Mucosa of rectum (tissue), 2 donors: Measurements from ENCODE around the gene LPCAT1.
"Not testable (repeated sequence)": the region's sequence is repeated elsewhere in the genome, so short reads cannot be mapped to it uniquely, and the experiment has no call there.

ENCODE experiments used
- H3K27ac ChIP-seq, 2 donors: one replicate each; pipeline ENCODE4 v1.7.0; 2013; ENCODE audit warnings: inconsistent platforms in 2 of 2, low read depth in 2 of 2, low read length in 2 of 2
- H3K27me3 ChIP-seq, 2 donors: one replicate each; pipeline ENCODE4 v1.7.0; 2013; ENCODE audit warnings: low read length in 2 of 2; ENCODE audit not compliant: control insufficient read depth in 2 of 2, insufficient read depth in 2 of 2
- H3K36me3 ChIP-seq, 2 donors: one replicate each; pipeline ENCODE4 v1.7.0; 2013; ENCODE audit warnings: low read length in 2 of 2; ENCODE audit not compliant: control insufficient read depth in 2 of 2, insufficient read depth in 2 of 2
- H3K4me1 ChIP-seq, 2 donors: one replicate each; pipeline ENCODE4 v1.7.0; 2013; ENCODE audit warnings: low read length in 2 of 2, mild to moderate bottlenecking in 1 of 2; ENCODE audit not compliant: control insufficient read depth in 2 of 2, insufficient read depth in 2 of 2
- H3K4me3 ChIP-seq, 2 donors: one replicate each; pipeline ENCODE4 v1.7.0; 2013; ENCODE audit warnings: low read length in 2 of 2
- H3K9ac ChIP-seq, 2 donors: one replicate each; pipeline ENCODE4 v1.7.0; 2013; ENCODE audit warnings: low read length in 2 of 2, low read depth in 1 of 2, mild to moderate bottlenecking in 1 of 2
- H3K9me3 ChIP-seq, 2 donors: one replicate each; pipeline ENCODE4 v1.7.0; 2013; ENCODE audit warnings: low read length in 2 of 2; ENCODE audit not compliant: control insufficient read depth in 2 of 2
- donor health status: healthy.
- donor health status: Normal muscosa, but diverticular disease.

The LPCAT1 gene

DNA sequence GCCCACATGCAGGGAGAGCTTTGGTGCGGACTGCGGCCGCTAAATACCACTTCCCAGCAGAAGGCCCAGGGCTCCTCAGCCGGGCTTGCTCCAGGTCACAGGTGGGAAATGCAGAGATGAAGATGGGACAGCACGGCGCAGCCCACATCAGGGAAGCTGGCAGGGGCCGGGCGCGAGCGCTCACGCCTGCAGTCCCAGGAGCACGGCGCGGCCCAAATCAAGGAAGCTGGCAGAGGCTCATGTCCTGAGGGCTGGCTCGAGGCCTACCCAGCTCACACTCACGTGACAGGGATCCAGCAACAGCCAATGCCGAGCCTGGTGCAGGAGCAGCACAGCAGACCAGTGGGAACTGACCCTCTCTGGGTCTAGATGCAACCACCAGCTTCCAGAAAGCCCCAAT lies 16.3 kb downstream of the LPCAT1 start:
- Histone ChIP-seq H3K36me3 (peaks cover 0 to 1% of the 10 kb centered on the region in 2 donors), H3K27me3 (no peaks in the 10 kb centered on the region), H3K4me1 (peaks cover 4 to 6% of the 10 kb centered on the region in 2 donors), H3K9me3 (no peaks in the 10 kb centered on the region), H3K9ac (no peak overlapping the region), H3K4me3 (no peak overlapping the region), H3K27ac (no peak overlapping the region)

DNA sequence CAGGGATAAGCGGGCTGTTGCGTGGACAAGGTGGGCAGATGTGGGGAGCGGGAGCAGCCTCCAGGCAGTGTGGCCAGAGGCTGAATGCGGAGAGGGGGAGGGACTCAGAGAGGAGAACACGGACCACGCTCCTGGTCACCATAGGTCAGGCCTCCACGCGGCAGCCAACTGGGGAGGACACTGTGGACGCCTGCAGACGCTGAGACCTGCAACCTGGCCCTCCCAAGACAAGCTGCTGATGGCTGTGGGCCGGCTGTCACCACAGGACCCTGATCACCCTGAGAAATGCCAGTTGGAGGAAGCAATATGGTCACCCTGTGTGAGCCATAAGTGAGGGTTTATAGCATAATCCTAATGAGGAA lies 16.8 kb downstream of the LPCAT1 start:
- H3K9ac ChIP-seq: no peak overlapping the region
- no peak overlapping the region for H3K4me3 ChIP-seq
- peaks cover 4 to 6% of the 10 kb centered on the region in 2 donors for H3K4me1 ChIP-seq
- H3K9me3 ChIP-seq: no peaks in the 10 kb centered on the region
- H3K27me3 ChIP-seq: no peaks in the 10 kb centered on the region
- no peaks in the 10 kb centered on the region for H3K36me3 ChIP-seq
- H3K27ac ChIP-seq: no peak overlapping the region

DNA sequence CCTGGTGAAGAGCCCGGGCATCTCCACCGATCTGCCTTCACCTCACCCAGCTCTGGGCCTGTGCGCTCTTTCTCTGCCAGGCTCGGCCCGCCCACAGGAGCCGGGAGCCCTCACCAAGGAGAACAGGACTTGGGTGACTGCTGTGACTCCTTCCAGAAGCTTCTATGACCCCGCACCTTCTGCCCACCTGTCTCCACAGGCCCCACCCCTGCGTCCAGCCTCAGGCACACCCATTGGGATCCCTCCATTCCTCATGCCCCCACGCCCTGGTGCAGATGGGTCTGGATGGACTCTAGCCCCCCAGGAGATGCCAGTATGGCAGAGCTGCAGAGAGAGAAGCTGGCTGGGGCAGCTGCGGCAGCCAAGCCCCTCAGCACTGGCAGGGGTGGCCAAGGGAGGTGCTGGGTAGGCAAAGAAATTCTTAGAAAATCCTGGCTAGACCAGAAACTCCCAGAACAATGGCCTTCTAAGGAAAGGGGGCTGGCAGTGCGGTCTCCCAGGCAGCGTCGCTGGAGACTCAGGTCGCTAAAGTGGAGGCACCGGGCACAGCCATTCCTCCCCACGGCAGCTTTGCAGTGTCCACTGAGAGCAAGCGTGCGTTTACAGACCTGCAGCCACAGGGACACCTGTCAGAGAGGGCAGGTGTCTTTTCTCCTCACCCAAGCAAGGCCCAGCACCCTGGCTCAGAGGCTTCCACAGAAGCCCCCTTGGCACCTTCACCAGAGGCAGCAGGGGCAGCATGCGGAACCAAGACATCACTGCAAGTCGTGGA lies 17.3 kb downstream of the LPCAT1 start:
- Histone ChIP-seq H3K36me3 (no peaks in the 10 kb centered on the region), H3K9me3 (no peaks in the 10 kb centered on the region), H3K4me1 (peaks cover 4 to 6% of the 10 kb centered on the region in 2 donors), H3K9ac (no peak overlapping the region), H3K4me3 (no peak overlapping the region), H3K27ac (no peak overlapping the region), H3K27me3 (no peaks in the 10 kb centered on the region)

DNA sequence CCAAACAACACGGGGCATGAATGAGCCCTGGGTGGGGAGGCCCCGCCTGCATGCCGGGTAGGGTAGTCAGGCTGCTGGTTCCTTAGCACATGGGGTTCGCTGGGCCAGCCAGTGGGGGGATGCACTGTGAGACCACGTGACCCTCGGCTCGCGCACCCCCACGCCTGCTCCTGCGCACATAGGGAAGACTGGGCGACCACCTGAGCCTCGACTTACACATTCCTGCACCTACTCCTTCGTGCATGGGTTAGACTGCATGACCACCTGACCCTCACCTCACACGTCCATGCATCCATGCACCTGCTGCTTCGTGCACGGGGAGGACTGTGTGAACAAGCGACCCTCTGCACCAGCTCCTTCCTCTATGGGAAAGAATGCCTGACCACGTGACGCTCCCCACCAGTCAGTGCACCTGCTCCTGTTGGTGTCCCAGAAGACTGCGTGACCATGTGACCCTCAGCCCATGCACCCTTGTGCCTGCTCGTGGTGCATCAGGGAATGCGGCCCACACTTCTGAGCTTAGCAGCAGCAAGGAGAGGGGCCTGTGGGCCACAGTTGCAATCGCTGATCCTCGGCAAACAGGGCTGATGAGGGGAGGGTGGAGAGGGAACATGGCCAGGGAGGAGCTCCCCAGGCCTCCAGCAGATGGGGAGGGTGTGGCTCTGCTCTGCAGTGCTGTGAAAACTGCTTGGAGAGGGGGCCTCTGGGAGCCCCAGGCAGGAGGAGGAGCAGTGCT lies 18.1 kb downstream of the LPCAT1 start:
- Histone ChIP-seq H3K9ac (no peak overlapping the region), H3K9me3 (no peaks in the 10 kb centered on the region), H3K27me3 (no peaks in the 10 kb centered on the region), H3K4me3 (no peak overlapping the region), H3K4me1 (peaks cover 4 to 8% of the 10 kb centered on the region in 2 donors), H3K27ac (no peak overlapping the region), H3K36me3 (no peaks in the 10 kb centered on the region)

DNA sequence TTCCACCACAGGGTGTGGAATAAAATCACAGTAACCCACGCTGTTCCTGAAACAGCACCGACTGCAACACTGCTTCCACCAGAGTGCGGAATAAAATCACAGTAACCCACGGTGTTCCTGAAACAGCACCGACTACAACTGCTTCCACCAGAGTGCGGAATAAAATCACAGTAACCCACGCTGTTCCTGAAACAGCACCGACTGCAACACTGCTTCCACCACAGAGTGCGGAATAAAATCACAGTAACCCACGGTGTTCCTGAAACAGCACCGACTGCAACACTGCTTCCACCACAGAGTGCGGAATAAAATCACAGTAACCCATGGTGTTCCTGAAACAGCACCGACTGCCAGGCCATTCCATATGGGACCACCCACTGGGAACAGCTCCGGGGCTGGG lies 18.7 kb downstream of the LPCAT1 start:
- not testable (repeated sequence) for H3K4me1 ChIP-seq, H3K27me3 ChIP-seq, H3K27ac ChIP-seq, H3K9me3 ChIP-seq, H3K36me3 ChIP-seq, H3K9ac ChIP-seq, H3K4me3 ChIP-seq

DNA sequence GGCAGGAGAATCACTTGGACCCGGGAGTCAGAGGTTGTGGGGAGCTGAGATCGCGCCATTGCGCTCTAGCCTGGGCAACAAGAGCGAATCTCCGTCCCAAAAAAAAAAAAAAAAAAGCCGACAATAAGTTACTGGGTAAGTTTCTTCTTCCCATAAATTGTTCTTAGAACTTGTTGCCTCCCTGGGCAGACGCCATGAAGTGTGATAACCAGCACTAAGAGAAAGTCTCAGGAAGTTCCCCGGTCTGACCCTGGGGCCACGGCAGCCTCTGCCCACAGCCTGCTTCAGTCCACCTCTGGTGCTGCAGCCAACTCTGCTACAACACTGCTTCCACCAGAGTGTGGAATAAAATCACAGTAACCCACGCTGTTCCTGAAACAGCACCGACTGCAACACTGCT lies 19.1 kb downstream of the LPCAT1 start:
- Histone ChIP-seq H3K9me3 (no peaks in the 10 kb centered on the region), H3K27ac (no peak overlapping the region), H3K9ac (no peak overlapping the region), H3K4me3 (no peak overlapping the region), H3K36me3 (no peaks in the 10 kb centered on the region), H3K4me1 (peaks cover 4 to 8% of the 10 kb centered on the region in 2 donors), H3K27me3 (no peaks in the 10 kb centered on the region)

DNA sequence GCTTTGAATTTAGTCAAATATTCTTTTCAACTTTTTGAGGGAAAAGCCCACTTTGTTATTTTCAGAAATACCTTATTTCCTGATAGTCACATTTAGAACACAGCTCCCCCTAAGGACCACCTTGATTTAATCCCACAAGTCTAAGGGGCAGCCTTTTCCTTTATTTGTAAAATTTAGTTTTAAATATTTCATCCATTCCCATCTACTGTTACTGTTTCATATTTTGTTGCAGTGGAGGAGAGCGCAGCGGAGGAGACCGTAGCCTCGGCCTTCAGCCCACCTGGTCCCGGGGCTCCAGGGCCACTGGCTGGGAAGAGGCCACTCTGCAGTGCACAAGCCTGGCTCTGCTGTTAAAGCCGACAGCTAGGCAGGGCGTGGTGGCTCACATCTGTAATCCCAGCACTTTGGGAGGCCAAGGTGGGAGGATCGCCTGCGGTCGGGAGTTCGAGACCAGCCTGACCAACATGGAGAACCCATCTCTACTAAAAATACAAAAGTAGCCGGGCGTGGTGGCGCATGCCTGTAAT lies 19.6 kb downstream of the LPCAT1 start:
- no peak overlapping the region for H3K4me3 ChIP-seq
- H3K9me3 ChIP-seq: no peaks in the 10 kb centered on the region
- peak overlapping the region in 1 of 2 donors; percentile 16 for H3K27ac ChIP-seq
- H3K4me1 ChIP-seq: peaks cover 4 to 8% of the 10 kb centered on the region in 2 donors
- no peaks in the 10 kb centered on the region for H3K27me3 ChIP-seq
- no peaks in the 10 kb centered on the region for H3K36me3 ChIP-seq
- H3K9ac ChIP-seq: no peak overlapping the region

DNA sequence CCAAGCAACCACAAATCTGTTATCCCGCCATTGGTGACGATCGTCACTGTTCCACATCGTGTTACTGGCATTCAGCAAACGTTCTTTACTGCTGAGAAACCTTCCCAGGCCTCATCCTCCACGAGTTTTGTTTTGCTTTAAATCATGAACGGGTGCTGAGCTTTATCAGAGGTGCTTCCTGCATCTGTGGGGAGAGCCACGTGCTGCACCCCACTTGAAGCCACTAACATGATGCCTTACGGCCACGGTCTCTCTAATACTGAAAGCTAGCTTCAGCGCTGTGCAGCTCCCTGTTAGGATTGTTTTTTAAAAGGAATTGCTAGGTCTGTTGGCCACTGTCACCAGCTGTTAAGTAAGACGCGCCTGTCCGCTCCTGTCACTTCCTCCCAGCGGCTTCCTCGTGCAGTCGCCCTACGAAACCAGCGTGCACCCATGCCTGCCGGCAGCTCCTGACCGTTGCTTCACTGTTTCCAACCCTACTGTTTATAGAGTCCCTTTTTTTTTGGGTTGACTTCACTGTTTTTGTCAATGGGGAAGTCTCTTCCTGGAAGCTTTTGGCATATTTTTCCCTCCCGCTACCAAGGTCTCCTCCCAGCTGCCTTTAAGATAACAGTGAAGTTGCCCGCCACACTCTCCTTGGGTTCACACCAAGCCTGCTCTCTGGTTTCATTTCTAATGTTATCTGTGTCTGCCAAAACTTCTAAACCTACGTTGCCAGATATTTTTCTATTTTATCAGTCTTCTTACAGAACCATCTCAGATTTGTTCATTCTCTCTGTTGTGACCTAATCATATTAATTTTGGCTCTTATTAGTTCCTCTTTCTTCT lies 20.3 kb downstream of the LPCAT1 start:
- Histone ChIP-seq H3K27ac (peak overlapping the region in 1 of 2 donors; percentile 50), H3K9ac (no peak overlapping the region), H3K9me3 (no peaks in the 10 kb centered on the region), H3K36me3 (no peaks in the 10 kb centered on the region), H3K4me1 (peaks cover 4 to 8% of the 10 kb centered on the region in 2 donors), H3K27me3 (no peaks in the 10 kb centered on the region), H3K4me3 (peak overlapping the region in 1 of 2 donors; percentile 48)

DNA sequence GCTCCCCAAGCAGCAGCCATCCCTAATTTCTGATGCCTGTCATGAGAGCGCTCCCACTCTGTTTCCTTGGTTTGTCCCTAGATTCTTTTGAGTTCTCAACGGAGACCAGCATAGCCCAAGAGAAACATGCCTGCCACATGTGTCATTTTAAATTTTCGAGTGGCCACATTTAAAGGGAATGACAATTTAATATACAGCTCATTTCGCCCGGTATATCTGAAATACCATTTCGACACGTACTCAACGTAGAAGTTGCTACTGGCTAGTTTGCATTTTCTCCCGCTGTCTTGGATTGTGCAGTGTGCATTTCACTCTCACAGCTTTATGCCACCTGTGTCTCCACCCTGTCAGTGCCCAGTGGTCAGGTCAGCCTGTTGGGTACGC lies 21.0 kb downstream of the LPCAT1 start:
- H3K4me1 ChIP-seq: peaks cover 4 to 8% of the 10 kb centered on the region in 2 donors
- H3K27ac ChIP-seq: peak overlapping the region in 1 of 2 donors; percentile 50
- H3K27me3 ChIP-seq: no peaks in the 10 kb centered on the region
- H3K36me3 ChIP-seq: no peaks in the 10 kb centered on the region
- no peak overlapping the region for H3K9ac ChIP-seq
- no peaks in the 10 kb centered on the region for H3K9me3 ChIP-seq
- H3K4me3 ChIP-seq: no peak overlapping the region
